ENCODE measurements around the gene FAM20C.

The FAM20C gene

GRCh38 chr7:231030-231857 is 38.9 kb downstream of the FAM20C start:
- no peak for TF ChIP-seq Cebpa-rat (IDR thresholded peaks at IDR 0.05)
- Histone ChIP-seq H4K20me1 (peaks cover 48 to 100% (median 95%) of the 10 kb centered on the region in 11 experiments; a peak in 21 of 22 replicates), H3K27me3 (peaks cover 0 to 5% (median 0%) of the 10 kb centered on the region in 11 experiments; a peak in 5 of 22 replicates), H3K9ac (peak overlapping the region in 3 of 11 experiments; percentile 24 to 38 (median 29); a peak in 2 of 22 replicates), H3K4me2 (peak overlapping the region; percentile 19 to 83 (median 66); a peak in 19 of 22 replicates), H3K4me3 (no peak overlapping the region; a peak in 1 of 20 replicates), H3K9me3 (replicated peaks in 1 of 11) (peaks cover 0 to 12% (median under 1%) of the 10 kb centered on the region in 11 experiments; a peak in 8 of 22 replicates), H3K27ac (no peak overlapping the region), H3K4me1 (peaks cover 21 to 74% (median 64%) of the 10 kb centered on the region in 10 experiments), H3K36me3 (peaks cover 0 to 94% (median 36%) of the 10 kb centered on the region in 11 experiments; a peak in 20 of 22 replicates)

GRCh38 chr7:231858-232246 is 39.5 kb downstream of the FAM20C start:
- no peak for TF ChIP-seq Cebpa-rat (IDR thresholded peaks at IDR 0.05)
- Histone ChIP-seq H3K36me3 (peaks cover 2 to 94% (median 38%) of the 10 kb centered on the region in 11 experiments), H3K4me1 (peaks cover 21 to 69% (median 63%) of the 10 kb centered on the region in 10 experiments), H3K27me3 (no peaks in the 10 kb centered on the region), H3K4me3 (no peak overlapping the region; a peak in 1 of 20 replicates), H3K9me3 (replicated peaks in 1 of 11) (peaks cover 0 to 18% (median 6%) of the 10 kb centered on the region in 11 experiments; a peak in 13 of 22 replicates), H3K9ac (peak overlapping the region in 3 of 11 experiments; percentile 7 to 24 (median 16); a peak in 3 of 22 replicates), H4K20me1 (peaks cover 42 to 100% (median 93%) of the 10 kb centered on the region in 11 experiments; a peak in 21 of 22 replicates), H3K4me2 (peak overlapping the region; percentile 18 to 83 (median 66); a peak in 18 of 22 replicates), H3K27ac (no peak overlapping the region)

GRCh38 chr7:232410-233248 is 40.3 kb downstream of the FAM20C start:
- peaks cover 7 to 93% (median 40%) of the 10 kb centered on the region in 11 experiments for H3K36me3 ChIP-seq
- no peaks in the 10 kb centered on the region for H3K27me3 ChIP-seq
- H4K20me1 ChIP-seq, result peaks cover 41 to 100% (median 87%) of the 10 kb centered on the region in 11 experiments; a peak in 21 of 22 replicates
- no peak overlapping the region; a peak in 1 of 22 replicates for H3K27ac ChIP-seq
- no peak overlapping the region for H3K4me3 ChIP-seq
- peaks cover 21 to 66% (median 62%) of the 10 kb centered on the region in 10 experiments for H3K4me1 ChIP-seq
- no peak for TF ChIP-seq Cebpa-rat (IDR thresholded peaks at IDR 0.05)
- peak overlapping the region in 2 of 11 experiments; percentile 24 to 41; a peak in 3 of 22 replicates for H3K9ac ChIP-seq
- H3K4me2 ChIP-seq, result peak overlapping the region in 10 of 11 experiments; percentile 18 to 83 (median 67); a peak in 18 of 22 replicates
- H3K9me3 ChIP-seq (replicated peaks in 1 of 11), result peaks cover 0 to 23% (median 10%) of the 10 kb centered on the region in 11 experiments; a peak in 13 of 22 replicates

DNA sequence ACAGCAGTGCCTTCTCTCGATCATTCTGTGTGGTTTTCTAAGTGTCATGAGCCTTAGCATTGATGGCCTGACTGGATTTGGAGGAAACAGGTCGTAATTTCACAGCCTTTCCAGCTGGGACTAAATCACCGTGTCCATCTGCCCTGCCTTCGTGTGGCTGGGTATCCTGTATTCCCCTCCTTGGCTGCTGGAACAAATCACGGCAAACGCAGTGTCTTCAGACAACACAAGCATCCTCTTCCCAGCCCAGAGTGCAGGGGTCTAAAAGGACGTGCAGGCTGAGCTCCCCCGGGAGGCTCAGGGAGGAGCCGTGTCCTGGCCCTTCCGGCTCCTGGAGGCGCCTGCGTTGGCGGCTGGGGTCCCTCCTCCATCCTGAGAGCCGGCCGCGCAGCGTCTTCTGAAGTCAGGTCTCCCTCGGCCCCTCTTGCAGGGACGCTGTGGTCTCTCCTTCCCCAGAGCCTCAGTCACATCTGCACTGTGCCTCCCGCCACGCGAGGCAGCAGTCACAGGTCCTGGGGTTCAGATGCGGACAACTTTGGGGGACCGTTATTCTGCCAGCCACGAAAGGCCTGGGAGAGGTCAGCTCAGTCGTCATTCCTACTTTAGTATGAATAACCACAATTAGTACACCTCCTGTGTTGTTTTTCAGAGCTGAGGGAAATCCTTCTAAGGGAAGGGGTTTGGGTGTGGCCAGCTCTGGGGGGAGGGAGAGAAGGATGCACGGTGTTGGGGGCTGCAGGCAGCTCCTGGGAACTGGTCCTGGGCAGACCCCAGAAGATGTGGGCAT is 41.1 kb downstream of the FAM20C start:
- Histone ChIP-seq H4K20me1 (peaks cover 35 to 92% (median 79%) of the 10 kb centered on the region in 11 experiments; a peak in 21 of 22 replicates), H3K4me1 (peaks cover 21 to 58% (median 56%) of the 10 kb centered on the region in 10 experiments), H3K27ac (peak overlapping the region in 1 of 11 experiments; percentile 45; a peak in 3 of 22 replicates), H3K4me3 (no peak overlapping the region), H3K27me3 (no peaks in the 10 kb centered on the region), H3K9me3 (replicated peaks in 1 of 11) (peaks cover 0 to 23% (median 10%) of the 10 kb centered on the region in 11 experiments; a peak in 13 of 22 replicates), H3K4me2 (peak overlapping the region in 9 of 11 experiments; percentile 35 to 83 (median 68); a peak in 18 of 22 replicates), H3K36me3 (peaks cover 7 to 85% (median 32%) of the 10 kb centered on the region in 11 experiments), H3K9ac (peak overlapping the region in 5 of 11 experiments; percentile 4 to 41 (median 20); a peak in 3 of 22 replicates)
- TF ChIP-seq Cebpa-rat (IDR thresholded peaks at IDR 0.05), result no peak

GRCh38 chr7:234051-234707 is 41.8 kb downstream of the FAM20C start:
- Histone ChIP-seq H3K27me3 (no peaks in the 10 kb centered on the region), H3K4me3 (no peak overlapping the region), H3K9me3 (replicated peaks in 1 of 11) (peaks cover 0 to 23% (median 10%) of the 10 kb centered on the region in 11 experiments; a peak in 13 of 22 replicates), H4K20me1 (peaks cover 35 to 85% (median 75%) of the 10 kb centered on the region in 11 experiments; a peak in 21 of 22 replicates), H3K4me1 (peaks cover 19 to 52% (median 50%) of the 10 kb centered on the region in 10 experiments), H3K9ac (peak overlapping the region in 4 of 11 experiments; percentile 4 to 41 (median 19); a peak in 3 of 22 replicates), H3K4me2 (peak overlapping the region in 8 of 11 experiments; percentile 56 to 83 (median 68); a peak in 12 of 22 replicates), H3K27ac (peak overlapping the region in 1 of 11 experiments; percentile 45; a peak in 2 of 22 replicates), H3K36me3 (peaks cover 7 to 78% (median 31%) of the 10 kb centered on the region in 11 experiments)
- no peak for TF ChIP-seq Cebpa-rat (IDR thresholded peaks at IDR 0.05)

GRCh38 chr7:234708-235553 is 42.6 kb downstream of the FAM20C start:
- Histone ChIP-seq H4K20me1 (peaks cover 35 to 78% (median 68%) of the 10 kb centered on the region in 11 experiments; a peak in 21 of 22 replicates), H3K4me3 (no peak overlapping the region)
- TF ChIP-seq Cebpa-rat (IDR thresholded peaks at IDR 0.05), result no peak

More at GRCh38 chr7:234708-235553, 42.6 kb downstream of the FAM20C start:
- H3K9me3 ChIP-seq (replicated peaks in 1 of 11), result peaks cover 0 to 23% (median 10%) of the 10 kb centered on the region in 11 experiments; a peak in 13 of 22 replicates
- H3K9ac ChIP-seq, result peak overlapping the region in 1 of 11 experiments; percentile 20; a peak in 1 of 22 replicates
- H3K27me3 ChIP-seq, result no peaks in the 10 kb centered on the region
- peaks cover 7 to 70% (median 31%) of the 10 kb centered on the region in 11 experiments for H3K36me3 ChIP-seq
- H3K27ac ChIP-seq, result no peak overlapping the region
- H3K4me1 ChIP-seq, result peaks cover 15 to 45% (median 43%) of the 10 kb centered on the region in 10 experiments
- H3K4me2 ChIP-seq, result no peak overlapping the region
